RPMI8226 (cell line): ENCODE results near the gene HBA1.
"Not testable (repeated sequence)": the region's sequence is repeated elsewhere in the genome, so short reads cannot be mapped to it uniquely, and the experiment has no call there.

ENCODE experiments used
- DNase-seq: peaks from one replicate; pipeline ENCODE4 v3.0.0-alpha.2; 2015

Gene HBA1

GRCh38 chr16:211631-212180 is 35.2 kb downstream of the HBA1 start:
- not testable (repeated sequence) for DNase-seq

- no peak for DNase-seq
Observed at GRCh38 chr16:212999-213398, 36.5 kb downstream of the HBA1 start.

- DNase-seq = no peak
Observed at GRCh38 chr16:220021-220420, 43.5 kb downstream of the HBA1 start.
